ENCODE measurements around the gene KCNJ9. TPM values are rescaled to one million over a fixed set of nuclear protein-coding genes. Genes with fewer than 3 reads are reported as not detected.

Gene KCNJ9
- total RNA-seq, 1 donor from 2014 or later = not detected

GRCh38 chr1:160082926-160083325, 1.6 kb downstream of the KCNJ9 start:
- H3K9me3 Mint-ChIP-seq (ENCODE audit: unreplicated experiment) = peaks cover 1% of the 10 kb centered on the region
- Histone ChIP-seq H4K20me1 (ENCODE audit: insufficient read depth, low read length) (peaks cover 6% of the 10 kb centered on the region), H3K36me3 (ENCODE audit: insufficient read depth, low read length) (no peaks in the 10 kb centered on the region), H3K79me2 (ENCODE audit: insufficient read depth, low read length) (no peaks in the 10 kb centered on the region), H3K27me3 (ENCODE audit: insufficient read depth, low read length) (peaks cover 43% of the 10 kb centered on the region), H3K9me3 (ENCODE audit: insufficient read depth, low read depth, low read length) (no peaks in the 10 kb centered on the region), H3K4me3 (ENCODE audit: insufficient read depth, low read depth, low read length) (no peak overlapping the region), H3K4me1 (ENCODE audit: insufficient read depth, low read length) (peaks cover 6% of the 10 kb centered on the region), H3K4me2 (ENCODE audit: low read length) (no peak overlapping the region), H3K9ac (ENCODE audit: low read length) (no peak overlapping the region), H2AFZ (ENCODE audit: low read depth, low read length) (no peak overlapping the region), H3K27ac (ENCODE audit: low read depth, low read length) (no peak overlapping the region)
- peaks cover 4% of the 10 kb centered on the region for H3K36me3 Mint-ChIP-seq (ENCODE audit: low read depth, unreplicated experiment)
- FAIRE-seq (no peak), DNase-seq (ENCODE audit: low read depth) (no peak)
- no peak overlapping the region for H3K4me3 Mint-ChIP-seq (ENCODE audit: unreplicated experiment)
- no peak for TF ChIP-seq CTCF (IDR thresholded peaks at IDR 0.05; ENCODE audit: insufficient read depth, low read depth, low read length)
- TF ChIP-seq EZH2 (IDR thresholded peaks at IDR 0.05; ENCODE audit: insufficient read depth, low read length) = no peak
- no peaks in the 10 kb centered on the region for H3K4me1 Mint-ChIP-seq (ENCODE audit: low read depth, unreplicated experiment)
- peaks cover 73% of the 10 kb centered on the region for H3K27me3 Mint-ChIP-seq (ENCODE audit: low read depth, unreplicated experiment)
- H3K27ac Mint-ChIP-seq (ENCODE audit: unreplicated experiment) = no peak overlapping the region

- Mint-ChIP-seq H3K4me1 (ENCODE audit: low read depth, unreplicated experiment) (no peaks in the 10 kb centered on the region), H3K9me3 (ENCODE audit: unreplicated experiment) (peaks cover 1% of the 10 kb centered on the region), H3K27ac (ENCODE audit: unreplicated experiment) (no peak overlapping the region), H3K36me3 (ENCODE audit: low read depth, unreplicated experiment) (peaks cover 11% of the 10 kb centered on the region), H3K27me3 (ENCODE audit: low read depth, unreplicated experiment) (peaks cover 74% of the 10 kb centered on the region), H3K4me3 (ENCODE audit: unreplicated experiment) (no peak overlapping the region)
- no peaks in the 10 kb centered on the region for H3K79me2 ChIP-seq (ENCODE audit: insufficient read depth, low read length)
- no peak overlapping the region for H3K27ac ChIP-seq (ENCODE audit: low read depth, low read length)
- H3K4me1 ChIP-seq (ENCODE audit: insufficient read depth, low read length) = peaks cover 6% of the 10 kb centered on the region
- peak overlapping the region; percentile 92 for H2AFZ ChIP-seq (ENCODE audit: low read depth, low read length)
- H3K9me3 ChIP-seq (ENCODE audit: insufficient read depth, low read depth, low read length) = no peaks in the 10 kb centered on the region
- H3K9ac ChIP-seq (ENCODE audit: low read length) = no peak overlapping the region
- peaks cover 6% of the 10 kb centered on the region for H4K20me1 ChIP-seq (ENCODE audit: insufficient read depth, low read length)
- peaks cover 43% of the 10 kb centered on the region for H3K27me3 ChIP-seq (ENCODE audit: insufficient read depth, low read length)
- DNase-seq (ENCODE audit: low read depth) (peak; percentile 17), FAIRE-seq (no peak)
- H3K36me3 ChIP-seq (ENCODE audit: insufficient read depth, low read length) = no peaks in the 10 kb centered on the region
- peak overlapping the region; percentile 83 for H3K4me2 ChIP-seq (ENCODE audit: low read length)
- H3K4me3 ChIP-seq (ENCODE audit: insufficient read depth, low read depth, low read length) = peak overlapping the region; percentile 44
- TF ChIP-seq EZH2 (IDR thresholded peaks at IDR 0.05; ENCODE audit: insufficient read depth, low read length) (peak; percentile 45), CTCF (IDR thresholded peaks at IDR 0.05; ENCODE audit: insufficient read depth, low read depth, low read length) (peak; percentile 32)
Observed at GRCh38 chr1:160083968-160084770, 2.8 kb downstream of the KCNJ9 start.

GRCh38 chr1:160084771-160085321, 3.5 kb downstream of the KCNJ9 start:
- Histone ChIP-seq H3K4me2 (ENCODE audit: low read length) (no peak overlapping the region), H2AFZ (ENCODE audit: low read depth, low read length) (no peak overlapping the region), H3K27ac (ENCODE audit: low read depth, low read length) (no peak overlapping the region), H3K36me3 (ENCODE audit: insufficient read depth, low read length) (no peaks in the 10 kb centered on the region), H3K79me2 (ENCODE audit: insufficient read depth, low read length) (no peaks in the 10 kb centered on the region), H3K9me3 (ENCODE audit: insufficient read depth, low read depth, low read length) (no peaks in the 10 kb centered on the region), H3K4me1 (ENCODE audit: insufficient read depth, low read length) (peaks cover 6% of the 10 kb centered on the region), H4K20me1 (ENCODE audit: insufficient read depth, low read length) (peaks cover 6% of the 10 kb centered on the region), H3K9ac (ENCODE audit: low read length) (no peak overlapping the region), H3K4me3 (ENCODE audit: insufficient read depth, low read depth, low read length) (no peak overlapping the region), H3K27me3 (ENCODE audit: insufficient read depth, low read length) (peaks cover 42% of the 10 kb centered on the region)
- FAIRE-seq (no peak), DNase-seq (ENCODE audit: low read depth) (no peak)
- Mint-ChIP-seq H3K4me1 (ENCODE audit: low read depth, unreplicated experiment) (no peaks in the 10 kb centered on the region), H3K27ac (ENCODE audit: unreplicated experiment) (no peak overlapping the region), H3K9me3 (ENCODE audit: unreplicated experiment) (peaks cover 1% of the 10 kb centered on the region), H3K27me3 (ENCODE audit: low read depth, unreplicated experiment) (peaks cover 68% of the 10 kb centered on the region), H3K4me3 (ENCODE audit: unreplicated experiment) (no peak overlapping the region), H3K36me3 (ENCODE audit: low read depth, unreplicated experiment) (peaks cover 11% of the 10 kb centered on the region)
- no peak for TF ChIP-seq CTCF (IDR thresholded peaks at IDR 0.05; ENCODE audit: insufficient read depth, low read depth, low read length)
- no peak for TF ChIP-seq EZH2 (IDR thresholded peaks at IDR 0.05; ENCODE audit: insufficient read depth, low read length)

Data from astrocyte (in vitro differentiated cells and primary cell).